ENCODE data around the gene GNAO1.

DNA sequence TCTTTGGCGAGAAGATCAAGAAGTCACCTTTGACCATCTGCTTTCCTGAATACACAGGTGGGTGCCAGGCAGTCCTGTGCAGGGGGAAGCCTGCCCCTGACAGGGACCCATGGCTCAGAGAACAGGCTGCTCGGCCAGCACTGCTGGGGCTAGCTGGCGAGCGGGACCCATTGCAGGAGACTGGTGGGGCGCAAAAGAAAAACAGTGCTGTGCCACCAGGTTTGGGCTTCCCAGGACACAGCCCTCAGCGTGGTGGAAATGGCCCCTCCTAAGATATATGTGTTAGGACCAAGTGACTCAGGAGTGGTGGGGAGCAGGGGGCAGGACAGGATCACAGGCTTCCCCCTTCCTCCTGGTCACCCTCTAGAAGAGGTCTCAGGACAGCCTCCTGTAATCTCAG is 160.2 kb downstream of the GNAO1 start:
- TF ChIP-seq, protein P1, sequence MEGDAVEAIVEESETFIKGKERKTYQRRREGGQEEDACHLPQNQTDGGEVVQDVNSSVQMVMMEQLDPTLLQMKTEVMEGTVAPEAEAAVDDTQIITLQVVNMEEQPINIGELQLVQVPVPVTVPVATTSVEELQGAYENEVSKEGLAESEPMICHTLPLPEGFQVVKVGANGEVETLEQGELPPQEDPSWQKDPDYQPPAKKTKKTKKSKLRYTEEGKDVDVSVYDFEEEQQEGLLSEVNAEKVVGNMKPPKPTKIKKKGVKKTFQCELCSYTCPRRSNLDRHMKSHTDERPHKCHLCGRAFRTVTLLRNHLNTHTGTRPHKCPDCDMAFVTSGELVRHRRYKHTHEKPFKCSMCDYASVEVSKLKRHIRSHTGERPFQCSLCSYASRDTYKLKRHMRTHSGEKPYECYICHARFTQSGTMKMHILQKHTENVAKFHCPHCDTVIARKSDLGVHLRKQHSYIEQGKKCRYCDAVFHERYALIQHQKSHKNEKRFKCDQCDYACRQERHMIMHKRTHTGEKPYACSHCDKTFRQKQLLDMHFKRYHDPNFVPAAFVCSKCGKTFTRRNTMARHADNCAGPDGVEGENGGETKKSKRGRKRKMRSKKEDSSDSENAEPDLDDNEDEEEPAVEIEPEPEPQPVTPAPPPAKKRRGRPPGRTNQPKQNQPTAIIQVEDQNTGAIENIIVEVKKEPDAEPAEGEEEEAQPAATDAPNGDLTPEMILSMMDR (conservative IDR thresholded peaks at IDR 0.05 in 1 of 2, IDR thresholded peaks at IDR 0.05 in 1 of 2; ENCODE audit: extremely low read depth in 1 of 2, insufficient read depth in 1 of 2, low read depth in 1 of 2, low read length in 2 of 2): no peak
- no peak for TF ChIP-seq EZH2 (IDR thresholded peaks at IDR 0.05; ENCODE audit: borderline replicate concordance, low read length)
